GM23338 (cell line): Measurements from ENCODE around the gene IDH3B. TPM values are rescaled to one million over a fixed set of nuclear protein-coding genes. Genes with fewer than 3 reads are reported as not detected.
A peak's percentile ranks its signal among the peaks of the same experiment; 100 is the strongest.

Source experiments
- ATAC-seq: fragments of 200-7000 bp; cut with Tn5 transposase; 3 replicates; pipeline ENCODE4 v1.9.1; 2020
- DNase-seq: peaks from one replicate; pipeline ENCODE4 v3.0.0-alpha.2; 2015; ENCODE audit warnings: low spot score
- H2AFZ ChIP-seq: fragments of 200-600 bp; sonication (generic); 2 replicates; pipeline ENCODE4 v1.8.0; 2016; ENCODE audit warnings: antibody characterized with exemption, mild to moderate bottlenecking, moderate library complexity
- H3F3A ChIP-seq: fragments of 200-600 bp; sonication (generic); replicated peaks from 2 replicates; pipeline ENCODE4 v1.8.0; 2017; ENCODE audit warnings: antibody characterized with exemption, mixed run types, low read depth
- H3K27ac ChIP-seq: fragments of 200-600 bp; sonication (generic); 2 replicates; pipeline ENCODE4 v1.6.1; 2016; ENCODE audit warnings: low read depth
- H3K27me3 ChIP-seq: fragments of 200-600 bp; sonication (generic); 2 replicates; pipeline ENCODE4 v1.8.0; 2016; ENCODE audit warnings: mild to moderate bottlenecking, mixed run types, moderate library complexity; ENCODE audit not compliant: insufficient read depth
- H3K36me3 ChIP-seq: fragments of 200-600 bp; sonication (generic); 2 replicates; pipeline ENCODE4 v1.8.0; 2016; ENCODE audit warnings: mild to moderate bottlenecking; ENCODE audit not compliant: insufficient read depth
- H3K4me1 ChIP-seq: fragments of 200-600 bp; sonication (generic); 2 replicates; pipeline ENCODE4 v1.8.0; 2016; ENCODE audit warnings: mild to moderate bottlenecking, moderate library complexity; ENCODE audit not compliant: insufficient read depth
- H3K4me2 ChIP-seq: fragments of 200-600 bp; sonication (generic); 2 replicates; pipeline ENCODE4 v1.7.1; 2017; ENCODE audit warnings: mixed run types
- H3K4me3 ChIP-seq: fragments of 200-600 bp; sonication (generic); 2 replicates; pipeline ENCODE4 v1.6.1; 2016; ENCODE audit warnings: mixed run types
- H3K79me2 ChIP-seq: fragments of 200-600 bp; sonication (generic); replicated peaks from 2 replicates; pipeline ENCODE4 v1.8.0; 2017; ENCODE audit warnings: mild to moderate bottlenecking; ENCODE audit not compliant: insufficient read depth
- H3K9me2 ChIP-seq: fragments of 200-600 bp; sonication (generic); 2 replicates; pipeline ENCODE4 v1.8.0; 2017; ENCODE audit not compliant: insufficient read depth
- H4K20me1 ChIP-seq: fragments of 200-600 bp; sonication (generic); replicated peaks from 2 replicates; pipeline ENCODE4 v1.8.0; 2017; ENCODE audit warnings: mild to moderate bottlenecking; ENCODE audit not compliant: insufficient read depth
- H3K27ac Mint-ChIP-seq: 2 replicates; pipeline ENCODE4 v1.8.0; 2020; ENCODE audit warnings: inconsistent platforms, mild to moderate bottlenecking, moderate library complexity, mixed read lengths
- H3K27me3 Mint-ChIP-seq: 3 replicates; pipeline ENCODE4 v1.8.0; 2022; ENCODE audit warnings: low read depth, mild to moderate bottlenecking, moderate library complexity, mixed read lengths, inconsistent platforms; ENCODE audit not compliant: insufficient read depth, poor library complexity
- H3K36me3 Mint-ChIP-seq: 3 replicates; pipeline ENCODE4 v1.8.0; 2021; ENCODE audit warnings: low read depth, mild to moderate bottlenecking, inconsistent platforms, moderate library complexity, mixed read lengths
- H3K4me1 Mint-ChIP-seq: 3 replicates; pipeline ENCODE4 v1.8.0; 2020; ENCODE audit warnings: mild to moderate bottlenecking, inconsistent platforms, mixed read lengths
- H3K4me3 Mint-ChIP-seq: 3 replicates; pipeline ENCODE4 v1.8.0; 2021; ENCODE audit warnings: moderate library complexity, mild to moderate bottlenecking, inconsistent platforms, mixed read lengths
- H3K9me3 Mint-ChIP-seq: 3 replicates; pipeline ENCODE4 v1.8.0; 2020; ENCODE audit warnings: moderate library complexity, mild to moderate bottlenecking, inconsistent platforms, mixed read lengths
- ETS1 ChIP-seq: IDR thresholded peaks from 2 replicates; pipeline ENCODE4 v1.6.1; 2016; ENCODE audit warnings: antibody characterized with exemption
- EZH2 ChIP-seq: fragments of 200-600 bp; sonication (generic); IDR thresholded peaks from one replicate; pipeline ENCODE4 v1.8.0; 2017; ENCODE audit warnings: antibody characterized with exemption, mild to moderate bottlenecking, low read depth; ENCODE audit not compliant: unreplicated experiment
- JUNB ChIP-seq: IDR thresholded peaks from one replicate; pipeline ENCODE4 v1.6.1; 2016; ENCODE audit warnings: antibody characterized with exemption; ENCODE audit not compliant: unreplicated experiment
- POLR2AphosphoS5 ChIP-seq: IDR thresholded peaks from 2 replicates; pipeline ENCODE4 v1.6.1; 2016; ENCODE audit warnings: antibody characterized with exemption, low read depth
- STAT1 ChIP-seq: IDR thresholded peaks from one replicate; pipeline ENCODE4 v1.6.1; 2016; ENCODE audit warnings: antibody characterized with exemption; ENCODE audit not compliant: unreplicated experiment
- ZNF462 ChIP-seq: fragments of 250-450 bp; sonication (Bioruptor Pico); IDR thresholded peaks from 2 replicates; pipeline ENCODE4 v1.5.0; 2020; ENCODE audit warnings: mild to moderate bottlenecking, moderate library complexity
- polyA plus RNA-seq: library from polyadenylated mRNA; unstranded; fragments of >200 nt; fragmentation: Nextera tagmentation; extraction: Ambion mirVana; gene quantifications from 2 replicates; pipeline ENCODE4 v1.2.1, GENCODE V29; 2016
- total RNA-seq: library from RNA; depleted of rRNA; stranded (reverse); fragments of >200 nt; shearing (Covaris generic); gene quantifications from 2 replicates; pipeline ENCODE4 v1.2.3, GENCODE V29; 2014
- TF ChIP-seq, protein P1 (sequence below), 2 experiments: fragments of 200-600 bp in 1 of 2; sonication (generic) in 1 of 2; conservative IDR thresholded peaks; 2 replicates each; pipeline versions ENCODE4 v1.5.1 to v1.6.1; 2016 to 2017; ENCODE audit warnings: antibody characterized with exemption in 2 of 2, low read depth in 2 of 2, mild to moderate bottlenecking in 2 of 2, moderate library complexity in 1 of 2

The IDH3B gene
- total and polyA plus RNA-seq, 2 experiments from 2014 or later, result 87.1 to 126 TPM

- TF ChIP-seq ETS1, result peak; percentile 92
Observed at GRCh38 chr20:2663887-2664719, at the start of gene IDH3B (continued).

- TF ChIP-seq, protein P1, sequence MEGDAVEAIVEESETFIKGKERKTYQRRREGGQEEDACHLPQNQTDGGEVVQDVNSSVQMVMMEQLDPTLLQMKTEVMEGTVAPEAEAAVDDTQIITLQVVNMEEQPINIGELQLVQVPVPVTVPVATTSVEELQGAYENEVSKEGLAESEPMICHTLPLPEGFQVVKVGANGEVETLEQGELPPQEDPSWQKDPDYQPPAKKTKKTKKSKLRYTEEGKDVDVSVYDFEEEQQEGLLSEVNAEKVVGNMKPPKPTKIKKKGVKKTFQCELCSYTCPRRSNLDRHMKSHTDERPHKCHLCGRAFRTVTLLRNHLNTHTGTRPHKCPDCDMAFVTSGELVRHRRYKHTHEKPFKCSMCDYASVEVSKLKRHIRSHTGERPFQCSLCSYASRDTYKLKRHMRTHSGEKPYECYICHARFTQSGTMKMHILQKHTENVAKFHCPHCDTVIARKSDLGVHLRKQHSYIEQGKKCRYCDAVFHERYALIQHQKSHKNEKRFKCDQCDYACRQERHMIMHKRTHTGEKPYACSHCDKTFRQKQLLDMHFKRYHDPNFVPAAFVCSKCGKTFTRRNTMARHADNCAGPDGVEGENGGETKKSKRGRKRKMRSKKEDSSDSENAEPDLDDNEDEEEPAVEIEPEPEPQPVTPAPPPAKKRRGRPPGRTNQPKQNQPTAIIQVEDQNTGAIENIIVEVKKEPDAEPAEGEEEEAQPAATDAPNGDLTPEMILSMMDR (conservative IDR thresholded peaks at IDR 0.05; ENCODE audit: low read depth in 2 of 2), result peak; percentile 61 to 79
- no peak for TF ChIP-seq JUNB
Observed at GRCh38 chr20:2713285-2713684, 49.3 kb upstream of the IDH3B start.

GRCh38 chr20:2709205-2709981 lies 45.4 kb upstream of the IDH3B start:
- Histone ChIP-seq H3K27ac (no peak overlapping the region), H3K4me1 (peaks cover 34% of the 10 kb centered on the region), H3K36me3 (no peaks in the 10 kb centered on the region), H3K4me2 (peak overlapping the region; percentile 51; the same call in 1 of the 2 replicates), H4K20me1 (no peaks in the 10 kb centered on the region), H3F3A (no peaks in the 10 kb centered on the region), H2AFZ (0 out of 2 replicates have a peak overlapping the region, but pooled peaks have one; percentile 47), H3K4me3 (no peak overlapping the region), H3K79me2 (no peaks in the 10 kb centered on the region), H3K9me2 (no peaks in the 10 kb centered on the region), H3K27me3 (peaks cover 31% of the 10 kb centered on the region)
- Mint-ChIP-seq H3K27ac (no peak overlapping the region), H3K4me1 (peaks cover 31% of the 10 kb centered on the region), H3K27me3 (peaks cover 19% of the 10 kb centered on the region), H3K4me3 (no peak overlapping the region; the same call in 2 of the 3 replicates), H3K9me3 (no peaks in the 10 kb centered on the region), H3K36me3 (no peaks in the 10 kb centered on the region)
- ATAC-seq, result peak; percentile 16
- no peak for DNase-seq
- TF ChIP-seq STAT1 (no peak), ZNF462 (CRISPR knock-in tag) (no peak), EZH2 (no peak), POLR2AphosphoS5 (no peak)

More at GRCh38 chr20:2713285-2713684, 49.3 kb upstream of the IDH3B start:
- no peak overlapping the region for H3K27ac ChIP-seq
- no peak overlapping the region for H3K4me2 ChIP-seq
- no peak overlapping the region for H3K27ac Mint-ChIP-seq
- no peak overlapping the region for H2AFZ ChIP-seq
- DNase-seq, result peak; percentile 66
- no peaks in the 10 kb centered on the region for H4K20me1 ChIP-seq
- no peaks in the 10 kb centered on the region for H3K9me2 ChIP-seq
- H3K4me3 Mint-ChIP-seq, result no peak overlapping the region
- peaks cover 2% of the 10 kb centered on the region for H3K27me3 Mint-ChIP-seq
- H3K36me3 ChIP-seq, result no peaks in the 10 kb centered on the region
- H3K4me3 ChIP-seq, result no peak overlapping the region
- H3K79me2 ChIP-seq, result no peaks in the 10 kb centered on the region
- H3K9me3 Mint-ChIP-seq, result no peaks in the 10 kb centered on the region
- peaks cover 1% of the 10 kb centered on the region for H3K27me3 ChIP-seq
- peak; percentile 73 for ATAC-seq
- no peaks in the 10 kb centered on the region for H3F3A ChIP-seq
- H3K4me1 Mint-ChIP-seq, result peaks cover 4% of the 10 kb centered on the region
- H3K4me1 ChIP-seq, result peaks cover 7% of the 10 kb centered on the region; the same call in 1 of the 2 replicates
- no peaks in the 10 kb centered on the region for H3K36me3 Mint-ChIP-seq
